ENCODE data around the gene ST8SIA1. TPM values are rescaled to one million over a fixed set of nuclear protein-coding genes. Genes with fewer than 3 reads are reported as not detected.
A peak's percentile ranks its signal among the peaks of the same experiment; 100 is the strongest.
"Not testable (repeated sequence)": the region's sequence is repeated elsewhere in the genome, so short reads cannot be mapped to it uniquely, and the experiment has no call there.

The ST8SIA1 gene, protein sequence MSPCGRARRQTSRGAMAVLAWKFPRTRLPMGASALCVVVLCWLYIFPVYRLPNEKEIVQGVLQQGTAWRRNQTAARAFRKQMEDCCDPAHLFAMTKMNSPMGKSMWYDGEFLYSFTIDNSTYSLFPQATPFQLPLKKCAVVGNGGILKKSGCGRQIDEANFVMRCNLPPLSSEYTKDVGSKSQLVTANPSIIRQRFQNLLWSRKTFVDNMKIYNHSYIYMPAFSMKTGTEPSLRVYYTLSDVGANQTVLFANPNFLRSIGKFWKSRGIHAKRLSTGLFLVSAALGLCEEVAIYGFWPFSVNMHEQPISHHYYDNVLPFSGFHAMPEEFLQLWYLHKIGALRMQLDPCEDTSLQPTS
- 10 to 100 TPM in 1 of 3 donors, 1 to 10 TPM in 2; 3.2 to 23.8 (median 3.2) TPM for total RNA-seq
- long read RNA-seq, donor 1, full-length matches to known transcripts, result 15 of 19 reads
- long read RNA-seq, donor 1, partial matches to known transcripts, result 0 of 19 reads
- long read RNA-seq, donor 1, other reads (novel, unspliced or antisense), result 4 of 19 reads
- long read RNA-seq, donor 2, result 0 reads

DNA sequence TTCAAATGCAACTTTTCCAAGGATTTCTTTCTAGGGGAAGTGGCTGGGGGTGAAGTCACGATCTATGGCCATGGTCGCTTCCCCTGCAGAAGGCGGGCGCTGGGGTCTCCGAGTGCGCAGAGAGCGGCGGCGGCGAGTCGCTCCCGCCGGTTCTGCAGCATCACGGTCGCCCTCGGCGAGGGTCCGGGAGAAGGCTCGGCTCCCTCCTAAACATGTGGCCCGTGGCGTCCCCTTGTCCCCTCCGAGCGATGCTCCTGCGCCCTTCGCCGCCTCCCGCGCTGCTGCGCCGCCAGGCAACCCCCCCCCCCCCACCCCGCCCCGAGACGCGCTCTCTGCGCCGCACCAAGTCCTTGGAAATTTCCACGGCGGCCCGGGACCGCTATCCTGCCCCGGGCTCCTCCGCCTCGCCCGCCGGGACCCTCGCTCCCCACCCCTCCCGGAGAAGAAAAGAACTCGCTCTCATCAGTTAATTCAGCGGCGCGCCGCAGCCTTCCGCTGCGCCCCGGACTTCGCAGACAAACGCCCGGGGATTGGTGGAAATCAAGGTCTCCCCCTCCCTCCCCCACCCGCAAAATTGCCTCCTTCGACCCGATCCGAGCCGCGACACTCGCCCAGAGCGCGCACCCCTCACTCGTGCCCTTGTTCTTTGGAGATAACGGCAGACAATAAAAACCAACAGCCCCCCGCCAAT lies at the start of gene ST8SIA1:
Gene ST8SIA1, minus strand, starts transcription at position 298 of the 691 bp plus-strand sequence. CDS start 475 bp downstream, outside the sequence.
- intact Hi-C loops (cut with DNase I, micrococcal nuclease), result loop anchor here (5.0 to 10.0 kb wide), 2 partner anchors 232 to 250 kb away; no protein-coding TSS in a partner anchor
- H3K4me1 ChIP-seq (ENCODE audit: low read depth), result peaks cover 8% of the 10 kb centered on the region
- H3K4me3 ChIP-seq, result peak within 1 kb of the TSS; percentile 26
- H3K9me3 ChIP-seq, result no peaks in the 10 kb centered on the region
- peak; percentile 59 for ATAC-seq
- peak; percentile 46 to 75 (median 59) for DNase-seq
- no peaks in the 10 kb centered on the region for H3K36me3 ChIP-seq (ENCODE audit: low read depth)
- TF ChIP-seq, protein P1, sequence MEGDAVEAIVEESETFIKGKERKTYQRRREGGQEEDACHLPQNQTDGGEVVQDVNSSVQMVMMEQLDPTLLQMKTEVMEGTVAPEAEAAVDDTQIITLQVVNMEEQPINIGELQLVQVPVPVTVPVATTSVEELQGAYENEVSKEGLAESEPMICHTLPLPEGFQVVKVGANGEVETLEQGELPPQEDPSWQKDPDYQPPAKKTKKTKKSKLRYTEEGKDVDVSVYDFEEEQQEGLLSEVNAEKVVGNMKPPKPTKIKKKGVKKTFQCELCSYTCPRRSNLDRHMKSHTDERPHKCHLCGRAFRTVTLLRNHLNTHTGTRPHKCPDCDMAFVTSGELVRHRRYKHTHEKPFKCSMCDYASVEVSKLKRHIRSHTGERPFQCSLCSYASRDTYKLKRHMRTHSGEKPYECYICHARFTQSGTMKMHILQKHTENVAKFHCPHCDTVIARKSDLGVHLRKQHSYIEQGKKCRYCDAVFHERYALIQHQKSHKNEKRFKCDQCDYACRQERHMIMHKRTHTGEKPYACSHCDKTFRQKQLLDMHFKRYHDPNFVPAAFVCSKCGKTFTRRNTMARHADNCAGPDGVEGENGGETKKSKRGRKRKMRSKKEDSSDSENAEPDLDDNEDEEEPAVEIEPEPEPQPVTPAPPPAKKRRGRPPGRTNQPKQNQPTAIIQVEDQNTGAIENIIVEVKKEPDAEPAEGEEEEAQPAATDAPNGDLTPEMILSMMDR (IDR thresholded peaks at IDR 0.05), result no peak

DNA sequence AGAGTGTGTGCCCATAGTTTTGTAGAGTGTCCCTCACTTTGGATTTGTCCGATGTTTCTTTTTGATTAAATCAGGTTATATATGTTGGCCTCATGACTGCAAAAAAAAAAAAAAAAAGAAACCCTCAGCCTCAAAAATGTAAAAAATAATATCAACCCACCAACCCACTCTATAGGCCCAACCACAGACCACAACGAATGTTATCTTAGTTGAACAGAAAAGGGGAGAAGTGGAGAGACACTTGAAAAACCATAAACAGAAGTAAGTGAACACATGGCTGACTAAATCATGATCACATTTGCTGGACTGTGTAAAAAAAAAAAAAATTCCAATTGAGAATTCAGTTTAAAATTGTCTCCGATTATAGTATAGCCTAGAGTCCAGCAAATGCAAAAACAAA lies 45.5 kb upstream of the ST8SIA1 start:
- H3K9me3 ChIP-seq, result no peaks in the 10 kb centered on the region
- DNase-seq, result no peak
- no peak overlapping the region for H3K4me3 ChIP-seq
- TF ChIP-seq, protein P1 (IDR thresholded peaks at IDR 0.05), result no peak
- H3K36me3 ChIP-seq (ENCODE audit: low read depth), result no peaks in the 10 kb centered on the region
- H3K4me1 ChIP-seq (ENCODE audit: low read depth), result no peaks in the 10 kb centered on the region
- ATAC-seq, result no peak
- intact Hi-C loops (cut with DNase I, micrococcal nuclease), result no loop called here

DNA sequence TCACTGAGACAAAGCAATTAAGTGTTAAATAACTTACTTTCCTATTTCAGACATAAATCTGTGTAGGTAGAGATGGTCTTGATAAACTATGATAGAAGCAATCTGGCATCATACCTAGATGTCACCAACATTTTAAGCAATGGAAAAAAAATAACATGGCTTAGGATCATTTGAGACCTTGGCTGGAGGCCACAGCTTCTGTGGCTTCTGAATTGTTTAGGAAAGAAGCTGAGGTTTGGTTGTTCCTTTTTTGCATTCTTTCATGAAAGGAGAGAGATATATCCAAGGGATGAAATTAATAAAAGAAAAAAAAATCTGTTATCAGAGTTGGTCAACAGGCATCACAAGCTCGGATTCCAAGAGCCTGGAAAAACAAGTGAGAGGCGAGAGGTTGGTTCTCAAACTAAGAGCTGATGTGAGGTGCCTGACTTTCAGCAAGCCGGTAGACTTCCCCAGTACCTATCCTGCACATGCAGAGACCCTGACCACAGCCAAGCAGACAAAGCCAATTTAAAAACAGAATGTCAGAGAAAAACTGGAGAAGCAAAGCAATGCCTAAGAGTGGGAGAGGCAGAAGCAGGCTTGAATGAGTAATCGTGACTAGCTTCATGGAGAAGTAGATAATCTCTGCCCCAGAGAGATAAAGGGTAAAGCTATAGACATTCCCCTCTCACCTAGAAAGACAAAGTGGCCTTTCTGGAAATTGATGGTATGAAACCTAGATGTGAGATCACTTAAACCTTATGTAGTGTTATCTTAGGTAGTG lies 43.4 kb upstream of the ST8SIA1 start:
- no peaks in the 10 kb centered on the region for H3K4me1 ChIP-seq (ENCODE audit: low read depth)
- TF ChIP-seq, protein P1 (IDR thresholded peaks at IDR 0.05), result no peak
- intact Hi-C loops (cut with DNase I, micrococcal nuclease), result no loop called here
- no peak overlapping the region for H3K4me3 ChIP-seq
- no peak for ATAC-seq
- DNase-seq, result no peak
- H3K36me3 ChIP-seq (ENCODE audit: low read depth), result no peaks in the 10 kb centered on the region
- no peaks in the 10 kb centered on the region for H3K9me3 ChIP-seq

DNA sequence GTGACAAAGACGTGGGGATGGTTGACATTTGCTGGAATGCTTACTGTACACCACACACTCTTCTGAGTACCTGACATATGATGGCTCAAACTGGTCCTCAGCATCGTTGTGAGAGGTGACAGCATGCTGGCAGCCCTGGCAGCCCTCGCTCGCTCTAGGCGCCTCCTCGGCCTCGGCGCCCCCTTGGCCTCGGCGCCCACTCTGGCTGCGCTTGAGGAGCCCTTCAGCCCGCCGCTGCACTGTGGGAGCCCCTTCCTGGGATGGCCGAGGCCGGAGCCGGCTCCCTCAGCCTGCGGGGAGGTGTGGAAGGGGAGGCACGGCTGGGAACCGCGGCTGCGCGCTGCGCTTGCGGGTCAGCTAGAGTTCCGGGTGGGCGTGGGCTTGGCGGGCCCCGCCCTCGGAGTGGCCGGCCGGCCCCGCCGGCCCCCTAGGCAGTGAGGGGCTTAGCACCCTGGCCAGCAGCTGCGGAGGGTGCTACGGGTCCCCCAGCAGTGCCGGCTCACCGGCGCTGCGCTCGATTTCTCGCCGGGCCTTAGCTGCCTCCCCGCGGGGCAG lies 42.2 kb upstream of the ST8SIA1 start:
- H3K36me3 ChIP-seq (ENCODE audit: low read depth); H3K4me3 ChIP-seq; H3K9me3 ChIP-seq; ATAC-seq; H3K4me1 ChIP-seq (ENCODE audit: low read depth); intact Hi-C loops (cut with DNase I, micrococcal nuclease); DNase-seq: not testable (repeated sequence)

DNA sequence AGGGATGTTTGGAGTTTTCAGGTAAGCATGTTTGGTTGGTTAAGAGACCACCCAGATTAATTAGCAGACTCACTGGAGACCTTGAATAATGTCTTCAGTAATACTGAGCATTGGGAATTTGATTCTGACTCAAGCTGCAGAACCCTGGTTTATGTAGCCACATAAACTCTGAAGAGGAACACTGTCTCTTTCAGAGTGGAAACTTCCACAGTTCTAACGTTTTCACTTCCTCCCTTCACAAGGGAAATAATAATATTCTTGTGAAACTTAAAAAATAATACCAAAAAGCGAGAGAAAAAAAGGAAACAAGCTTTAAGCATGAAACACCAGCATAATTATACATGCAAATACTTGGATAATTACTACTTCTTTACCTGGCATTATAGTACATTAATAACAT lies 40.0 kb upstream of the ST8SIA1 start:
- no peak for ATAC-seq
- H3K9me3 ChIP-seq, result no peaks in the 10 kb centered on the region
- TF ChIP-seq, protein P1 (IDR thresholded peaks at IDR 0.05), result no peak
- no peak overlapping the region for H3K4me3 ChIP-seq
- no peaks in the 10 kb centered on the region for H3K36me3 ChIP-seq (ENCODE audit: low read depth)
- H3K4me1 ChIP-seq (ENCODE audit: low read depth), result no peaks in the 10 kb centered on the region
- no peak for DNase-seq
- intact Hi-C loops (cut with DNase I, micrococcal nuclease), result no loop called here
